ENCODE measurements around the gene PDZK1IP1. TPM values are rescaled to one million over a fixed set of nuclear protein-coding genes. Genes with fewer than 3 reads are reported as not detected.
"Not testable (repeated sequence)": the region's sequence is repeated elsewhere in the genome, so short reads cannot be mapped to it uniquely, and the experiment has no call there.

Gene PDZK1IP1
- total and polyA plus RNA-seq, 2 experiments from 2014 or later = not detected

DNA sequence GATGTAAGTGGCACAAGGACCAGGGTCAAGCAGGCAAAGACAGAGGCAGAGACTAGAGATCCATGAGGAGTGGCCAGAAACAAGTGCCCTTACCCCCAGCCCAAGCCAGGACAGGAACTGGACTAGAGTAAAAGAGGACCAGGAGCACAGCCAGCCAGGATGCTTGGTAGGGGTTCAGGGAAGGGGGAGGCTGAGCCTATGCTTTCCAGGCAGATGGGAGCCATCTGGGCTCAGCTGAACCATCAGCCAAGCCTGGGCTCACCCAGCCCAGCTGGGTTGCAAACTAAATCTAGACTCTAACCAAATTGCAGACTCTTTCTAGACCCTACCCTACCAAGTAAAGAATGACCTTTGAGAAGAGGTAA, 15.2 kb downstream of the PDZK1IP1 start:
- Histone ChIP-seq H3K27me3 (no peaks in the 10 kb centered on the region), H3K27ac (no peak overlapping the region), H3K4me3 (no peak overlapping the region), H3K4me1 (ENCODE audit: low read depth) (no peaks in the 10 kb centered on the region), H3K36me3 (no peaks in the 10 kb centered on the region), H3K9me3 (ENCODE audit: low read depth) (no peaks in the 10 kb centered on the region)
- no peak for DNase-seq (ENCODE audit: low read depth in 1 of 2, low spot score in 1 of 2)
- TF ChIP-seq, protein P1, sequence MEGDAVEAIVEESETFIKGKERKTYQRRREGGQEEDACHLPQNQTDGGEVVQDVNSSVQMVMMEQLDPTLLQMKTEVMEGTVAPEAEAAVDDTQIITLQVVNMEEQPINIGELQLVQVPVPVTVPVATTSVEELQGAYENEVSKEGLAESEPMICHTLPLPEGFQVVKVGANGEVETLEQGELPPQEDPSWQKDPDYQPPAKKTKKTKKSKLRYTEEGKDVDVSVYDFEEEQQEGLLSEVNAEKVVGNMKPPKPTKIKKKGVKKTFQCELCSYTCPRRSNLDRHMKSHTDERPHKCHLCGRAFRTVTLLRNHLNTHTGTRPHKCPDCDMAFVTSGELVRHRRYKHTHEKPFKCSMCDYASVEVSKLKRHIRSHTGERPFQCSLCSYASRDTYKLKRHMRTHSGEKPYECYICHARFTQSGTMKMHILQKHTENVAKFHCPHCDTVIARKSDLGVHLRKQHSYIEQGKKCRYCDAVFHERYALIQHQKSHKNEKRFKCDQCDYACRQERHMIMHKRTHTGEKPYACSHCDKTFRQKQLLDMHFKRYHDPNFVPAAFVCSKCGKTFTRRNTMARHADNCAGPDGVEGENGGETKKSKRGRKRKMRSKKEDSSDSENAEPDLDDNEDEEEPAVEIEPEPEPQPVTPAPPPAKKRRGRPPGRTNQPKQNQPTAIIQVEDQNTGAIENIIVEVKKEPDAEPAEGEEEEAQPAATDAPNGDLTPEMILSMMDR (IDR thresholded peaks at IDR 0.05; ENCODE audit: low read depth, low read length) = no peak

DNA sequence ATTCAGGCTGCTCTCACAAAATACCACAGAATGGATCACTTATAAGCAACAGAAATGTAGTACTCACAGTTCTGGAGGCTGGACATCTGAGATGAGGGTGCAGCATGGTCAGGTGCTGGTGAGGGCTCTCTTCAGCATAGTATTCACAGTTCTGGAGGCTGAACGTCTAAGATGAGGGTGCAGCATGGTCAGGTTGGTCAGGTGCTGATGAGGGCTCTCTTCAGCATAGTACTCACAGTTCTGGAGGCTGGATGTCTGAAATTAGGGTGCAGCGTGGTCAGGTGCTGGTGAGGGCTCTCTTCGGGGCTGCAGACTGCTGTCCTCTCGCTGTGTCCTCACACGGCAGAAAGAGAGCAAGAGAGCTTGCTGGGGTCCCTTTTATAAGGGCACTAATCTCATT, 17.1 kb downstream of the PDZK1IP1 start:
- Histone ChIP-seq H3K27ac (no peak overlapping the region), H3K4me1 (ENCODE audit: low read depth) (no peaks in the 10 kb centered on the region), H3K4me3 (no peak overlapping the region), H3K36me3 (no peaks in the 10 kb centered on the region), H3K27me3 (no peaks in the 10 kb centered on the region), H3K9me3 (ENCODE audit: low read depth) (no peaks in the 10 kb centered on the region)
- no peak for DNase-seq (ENCODE audit: low read depth in 1 of 2, low spot score in 1 of 2)
- TF ChIP-seq, protein P1 (IDR thresholded peaks at IDR 0.05; ENCODE audit: low read depth, low read length) = no peak

DNA sequence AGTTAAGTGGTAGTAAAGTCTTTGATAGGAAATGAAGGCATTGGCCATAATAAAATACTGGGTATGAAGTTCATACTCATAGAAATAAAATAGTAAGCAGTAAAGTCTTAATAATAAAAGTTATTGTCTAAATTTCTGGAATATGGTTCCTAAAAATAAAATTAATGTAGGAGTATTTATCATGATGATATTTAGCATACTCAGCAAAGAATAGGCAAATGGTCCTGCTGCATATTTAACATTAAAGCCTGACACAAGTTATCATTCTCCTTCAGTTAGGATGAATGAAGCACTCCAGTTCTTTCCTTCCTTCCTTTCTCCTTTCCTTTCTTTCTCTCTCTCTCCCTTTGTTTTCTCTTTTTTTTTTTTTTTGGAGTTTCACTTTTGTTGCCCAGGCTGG, 25.3 kb downstream of the PDZK1IP1 start:
- no peaks in the 10 kb centered on the region for H3K4me1 ChIP-seq (ENCODE audit: low read depth)

DNA sequence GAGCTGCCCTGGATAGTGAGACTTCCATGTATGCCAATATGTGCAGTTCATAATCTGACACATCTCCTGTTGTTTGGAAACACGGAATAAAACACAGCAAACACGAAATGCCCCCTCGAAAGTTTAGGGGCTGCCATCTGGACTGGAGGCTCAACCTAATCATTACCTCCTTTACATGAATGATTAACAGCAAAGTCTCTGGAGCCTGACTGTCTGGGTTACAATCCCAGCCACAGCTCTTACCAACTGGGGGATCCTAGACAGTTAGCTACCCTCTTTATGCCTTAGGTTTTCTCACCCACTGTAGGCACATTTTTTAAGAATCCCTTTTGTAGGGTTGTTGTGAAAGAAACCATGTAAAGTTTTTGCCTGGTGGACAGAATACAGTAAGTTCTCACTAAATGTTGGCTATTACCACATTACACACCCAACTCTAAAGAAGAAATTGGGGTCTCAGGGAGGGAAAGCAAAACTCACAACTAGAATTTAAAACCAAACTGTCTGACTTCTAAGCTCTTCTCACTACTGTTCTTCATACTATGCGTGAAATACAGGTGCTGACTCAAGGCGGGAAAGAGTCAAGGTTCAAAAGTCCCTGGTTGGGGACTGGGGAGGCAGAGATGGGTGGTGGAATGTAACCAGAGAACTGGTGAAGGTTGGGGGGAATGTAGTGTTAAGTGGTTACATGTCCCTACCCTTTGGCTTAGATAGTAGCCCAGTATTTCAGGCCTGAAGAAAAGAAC, 28.4 kb downstream of the PDZK1IP1 start:
- no peak for DNase-seq (ENCODE audit: low read depth in 1 of 2, low spot score in 1 of 2)
- H3K27me3 ChIP-seq = no peaks in the 10 kb centered on the region
- H3K4me1 ChIP-seq (ENCODE audit: low read depth) = no peaks in the 10 kb centered on the region
- H3K4me3 ChIP-seq = no peak overlapping the region
- TF ChIP-seq, protein P1 (IDR thresholded peaks at IDR 0.05; ENCODE audit: low read depth, low read length) = no peak
- no peaks in the 10 kb centered on the region for H3K9me3 ChIP-seq (ENCODE audit: low read depth)
- no peak overlapping the region for H3K27ac ChIP-seq
- H3K36me3 ChIP-seq = no peaks in the 10 kb centered on the region

More for the DNA sequence above, 25.3 kb downstream of the PDZK1IP1 start:
- H3K9me3 ChIP-seq (ENCODE audit: low read depth) = no peaks in the 10 kb centered on the region
- H3K27me3 ChIP-seq = no peaks in the 10 kb centered on the region
- TF ChIP-seq, protein P1 (IDR thresholded peaks at IDR 0.05; ENCODE audit: low read depth, low read length) = no peak
- no peak for DNase-seq (ENCODE audit: low read depth in 1 of 2, low spot score in 1 of 2)
- no peak overlapping the region for H3K27ac ChIP-seq
- no peak overlapping the region for H3K4me3 ChIP-seq
- no peaks in the 10 kb centered on the region for H3K36me3 ChIP-seq

DNA sequence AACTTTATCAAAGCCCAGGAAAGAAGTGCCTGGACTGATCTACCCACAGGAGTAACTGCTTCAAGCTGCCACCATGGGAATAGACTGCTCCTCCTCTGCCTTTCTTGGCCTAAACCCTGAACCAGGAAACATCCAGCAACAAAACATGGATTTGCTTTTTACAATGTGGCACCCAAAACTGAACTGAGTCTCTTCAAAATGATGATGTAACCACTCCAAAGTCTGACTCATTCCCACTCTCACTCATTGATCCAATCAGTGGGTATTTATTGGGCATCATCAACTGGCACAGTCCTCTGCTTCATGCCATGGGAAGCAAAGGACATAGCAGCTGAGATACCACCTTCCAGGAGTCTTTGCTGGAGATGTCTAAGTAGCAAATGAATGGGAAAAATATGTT, 29.1 kb downstream of the PDZK1IP1 start:
- TF ChIP-seq, protein P1 (IDR thresholded peaks at IDR 0.05; ENCODE audit: low read depth, low read length) = no peak
- Histone ChIP-seq H3K9me3 (ENCODE audit: low read depth) (no peaks in the 10 kb centered on the region), H3K4me1 (ENCODE audit: low read depth) (no peaks in the 10 kb centered on the region), H3K27ac (no peak overlapping the region), H3K36me3 (no peaks in the 10 kb centered on the region), H3K4me3 (no peak overlapping the region), H3K27me3 (no peaks in the 10 kb centered on the region)
- no peak for DNase-seq (ENCODE audit: low read depth in 1 of 2, low spot score in 1 of 2)

DNA sequence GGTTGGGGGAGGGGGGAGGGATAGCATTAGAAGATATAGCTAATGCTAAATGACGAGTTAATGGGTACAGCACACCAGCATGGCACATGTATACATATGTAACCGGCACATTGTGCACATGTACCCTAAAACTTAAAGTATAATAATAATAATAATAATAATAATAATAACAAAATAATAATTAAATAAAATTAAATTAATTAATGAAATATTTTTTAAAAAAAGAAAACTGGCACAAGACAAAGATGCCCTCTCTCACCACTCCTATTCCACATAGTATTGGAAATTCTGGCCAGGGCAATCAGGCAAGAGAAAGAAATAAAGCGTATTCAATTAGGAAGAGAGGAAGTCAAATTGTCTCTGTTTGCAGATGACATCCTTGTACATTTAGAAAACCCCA, 31.9 kb downstream of the PDZK1IP1 start:
- H3K27ac ChIP-seq; H3K27me3 ChIP-seq; H3K36me3 ChIP-seq; H3K4me3 ChIP-seq; H3K9me3 ChIP-seq (ENCODE audit: low read depth); DNase-seq (ENCODE audit: low read depth in 1 of 2, low spot score in 1 of 2); H3K4me1 ChIP-seq (ENCODE audit: low read depth): not testable (repeated sequence)

DNA sequence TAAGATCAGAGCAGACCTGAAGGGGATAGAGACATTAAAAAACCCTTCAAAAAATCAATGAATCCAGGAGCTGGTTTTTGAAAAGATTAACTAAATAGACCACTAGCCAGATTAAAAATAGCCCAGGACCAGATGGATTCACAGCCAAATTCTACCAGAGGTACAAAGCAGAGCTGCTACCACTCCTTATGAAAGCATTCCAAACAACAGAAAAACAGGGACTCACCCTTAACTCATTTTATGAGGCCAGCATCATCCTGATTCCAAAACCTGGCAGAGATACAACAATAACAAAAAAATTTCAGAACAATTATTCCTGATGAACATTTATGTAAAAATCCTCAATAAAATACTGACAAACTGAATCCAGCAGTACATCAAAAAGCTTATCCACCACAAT, 33.4 kb downstream of the PDZK1IP1 start:
- H3K27me3 ChIP-seq; H3K27ac ChIP-seq; H3K4me3 ChIP-seq; H3K36me3 ChIP-seq; H3K4me1 ChIP-seq (ENCODE audit: low read depth); H3K9me3 ChIP-seq (ENCODE audit: low read depth); DNase-seq (ENCODE audit: low read depth in 1 of 2, low spot score in 1 of 2): not testable (repeated sequence)

DNA sequence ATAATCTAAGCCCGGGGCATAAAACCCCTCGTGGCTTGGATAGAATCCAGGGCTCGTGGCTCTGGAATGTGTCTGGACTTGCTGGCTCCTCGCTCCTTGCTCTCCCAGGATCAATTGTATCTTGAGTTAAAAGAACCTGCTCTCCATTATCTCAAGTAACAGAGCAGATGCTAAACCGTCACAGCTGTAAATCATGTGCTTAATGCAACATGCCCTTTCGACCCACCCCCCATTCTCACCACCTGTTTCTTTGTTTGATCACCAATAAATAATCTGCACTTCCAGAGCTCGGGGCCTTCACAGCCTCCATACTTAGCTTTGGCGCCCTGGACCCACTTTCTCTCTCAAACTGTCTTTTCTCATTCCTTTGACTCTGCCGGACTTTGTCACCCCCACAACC, 40.7 kb downstream of the PDZK1IP1 start:
- DNase-seq (ENCODE audit: low read depth in 1 of 2, low spot score in 1 of 2); H3K4me3 ChIP-seq: not testable (repeated sequence)

More for the DNA sequence above, 40.7 kb downstream of the PDZK1IP1 start:
- not testable (repeated sequence) for H3K4me1 ChIP-seq (ENCODE audit: low read depth); H3K27me3 ChIP-seq; H3K36me3 ChIP-seq; H3K9me3 ChIP-seq (ENCODE audit: low read depth); H3K27ac ChIP-seq

Data from cardiac muscle cell (in vitro differentiated cells and primary cell).